Posterior cingulate gyrus (tissue), 11 donors: ENCODE results near the gene AMPH.
"Not testable (repeated sequence)": the region's sequence is repeated elsewhere in the genome, so short reads cannot be mapped to it uniquely, and the experiment has no call there.

ENCODE experiments used
- DNase-seq, 10 donors: peaks; one replicate each; pipeline versions ENCODE4 v3.0.0 to v3.0.0-alpha.2; 2020 to 2021; ENCODE audit warnings: mixed read lengths in 3 of 10
- intact Hi-C: fragments of 100-400 bp; cut with DNase I; formaldehyde crosslinking; loops from one replicate; pipeline ENCODE4 v1.15.1; 2023

The AMPH gene

DNA sequence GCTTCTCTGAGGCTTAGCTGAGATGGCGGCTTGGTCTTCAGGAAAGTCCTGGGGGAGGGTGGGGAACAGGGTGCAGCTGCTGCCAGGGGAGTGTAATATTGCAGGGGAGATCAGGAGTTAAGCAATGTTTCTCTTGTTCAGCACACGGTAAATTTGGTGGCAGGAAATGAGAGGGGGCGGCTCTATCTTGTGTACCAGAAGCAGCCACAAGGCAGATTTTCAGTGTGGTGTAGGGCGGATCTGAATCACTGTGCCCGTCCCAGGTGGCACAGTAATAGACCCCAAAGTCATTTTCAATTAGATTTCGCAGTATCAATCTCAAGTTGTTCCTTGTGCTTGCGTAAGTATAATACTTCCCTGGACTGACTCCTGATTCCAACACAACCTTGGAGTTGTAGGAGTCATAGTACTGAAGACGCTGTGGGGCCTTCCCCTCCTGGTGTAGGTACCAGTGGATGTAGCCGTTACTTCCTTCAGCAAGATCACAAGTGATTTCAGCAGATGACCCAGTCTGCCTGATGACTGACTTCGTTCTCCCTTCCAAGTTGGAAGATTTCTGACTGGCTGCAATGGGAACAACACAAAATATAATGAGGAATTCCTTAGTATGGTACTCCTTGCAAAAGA, 268.4 kb downstream of the AMPH start:
- intact Hi-C loops, DNase-seq: not testable (repeated sequence)

DNA sequence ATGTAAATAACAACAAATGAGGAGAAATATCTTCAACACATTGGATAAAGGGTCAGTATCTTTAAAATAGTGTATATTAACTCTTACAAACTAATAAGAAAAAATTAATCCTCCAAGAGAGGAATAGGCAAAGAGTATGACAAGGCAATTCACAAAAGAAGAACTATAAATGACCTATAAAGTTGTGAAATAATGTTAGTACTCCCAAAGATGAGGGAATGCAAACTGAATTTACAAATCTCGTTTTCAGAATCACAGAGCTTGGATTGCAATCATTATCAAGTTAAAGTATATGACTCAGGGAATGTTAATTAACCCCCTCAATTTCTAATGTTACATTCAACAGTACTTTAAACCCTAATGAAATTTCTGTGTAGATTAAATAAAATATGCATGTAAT, 270.4 kb downstream of the AMPH start:
- intact Hi-C loops: no loop called here
- no peak for DNase-seq

DNA sequence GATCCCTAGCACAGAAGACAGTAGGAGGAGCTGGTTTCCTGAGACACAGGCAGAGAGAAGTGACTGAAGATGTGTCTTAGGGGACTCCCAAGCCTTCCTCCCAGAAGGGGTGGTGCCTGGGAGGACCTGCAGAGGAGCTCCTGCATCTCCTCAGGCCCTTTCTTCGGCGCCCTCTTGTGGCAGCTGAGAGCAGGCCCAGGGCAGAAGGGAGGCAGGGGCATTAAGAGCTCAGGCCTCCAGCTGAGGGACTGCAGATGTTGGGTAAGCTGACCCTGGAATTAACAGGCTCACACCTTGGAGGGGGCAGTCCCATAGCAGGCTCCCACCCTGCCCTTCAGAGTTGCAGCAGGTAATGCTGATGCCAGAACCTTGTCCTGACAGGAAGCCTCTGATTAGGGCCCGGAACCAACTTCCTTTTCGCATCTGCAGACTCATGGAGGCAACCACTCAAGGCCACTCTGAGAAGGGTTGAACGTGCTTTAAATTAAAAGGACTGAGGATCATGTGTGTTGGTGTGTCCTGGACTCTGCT, 272.0 kb downstream of the AMPH start:
- intact Hi-C loops: not testable (repeated sequence)
- DNase-seq: peak in 8 of 10 donors; percentile 25 to 93 (median 56)

DNA sequence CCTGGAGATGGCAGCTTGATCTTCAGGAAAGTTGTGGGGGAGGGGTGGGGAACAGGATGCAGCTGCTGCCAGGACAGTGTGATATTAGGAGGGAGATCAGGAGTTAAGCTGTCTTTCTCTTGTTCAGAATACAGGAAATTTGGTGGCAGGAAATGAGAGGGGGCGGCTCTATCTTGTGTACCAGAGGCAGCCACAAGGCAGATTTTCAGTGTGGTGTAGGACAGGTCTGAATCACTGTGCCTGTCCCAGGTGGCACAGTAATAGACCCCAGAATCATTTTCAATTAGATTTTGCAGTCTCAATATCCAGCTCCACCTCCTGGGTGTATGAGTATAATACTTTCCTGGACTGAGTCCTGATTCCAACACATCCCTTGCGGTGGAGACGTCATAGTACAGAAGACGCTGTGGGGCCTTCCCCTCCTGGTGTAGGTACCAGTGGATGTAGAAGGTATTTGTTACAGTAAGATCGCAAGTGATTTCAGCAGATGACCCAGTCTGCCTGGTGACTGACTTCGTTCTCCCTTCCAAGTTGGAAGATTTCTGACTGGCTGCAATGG, 272.8 kb downstream of the AMPH start:
- intact Hi-C loops, DNase-seq: not testable (repeated sequence)

DNA sequence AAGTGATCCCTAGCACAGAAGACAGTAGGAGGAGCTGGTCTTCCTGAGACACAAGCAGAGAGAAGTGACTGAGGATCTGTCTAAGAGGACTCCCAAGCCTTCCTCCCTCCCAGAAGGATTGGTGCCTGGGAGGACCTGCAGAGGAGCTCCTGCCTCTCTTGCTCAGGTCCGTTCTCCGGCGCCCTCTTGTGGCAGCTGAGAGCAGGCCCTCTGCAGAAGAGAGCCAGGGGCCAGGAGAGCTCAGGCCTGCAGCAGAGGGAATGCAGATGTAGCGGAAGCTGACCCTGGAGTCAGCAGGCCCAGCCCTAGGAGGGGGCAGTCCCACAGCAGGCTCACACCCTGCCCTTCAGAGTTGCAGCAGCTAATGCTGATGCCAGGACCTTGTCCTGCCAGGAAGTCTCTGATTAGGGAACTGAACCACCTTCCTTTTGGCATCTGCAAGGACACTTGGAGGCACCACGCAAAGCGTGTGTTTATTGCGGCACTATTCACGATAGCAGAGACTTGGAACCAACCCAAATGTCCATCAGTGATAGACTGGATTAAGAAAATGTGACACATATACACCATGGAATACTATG, 276.8 kb downstream of the AMPH start:
- intact Hi-C loops: not testable (repeated sequence)
- DNase-seq: peak in 3 of 10 donors; percentile 36 to 87 (median 75)

DNA sequence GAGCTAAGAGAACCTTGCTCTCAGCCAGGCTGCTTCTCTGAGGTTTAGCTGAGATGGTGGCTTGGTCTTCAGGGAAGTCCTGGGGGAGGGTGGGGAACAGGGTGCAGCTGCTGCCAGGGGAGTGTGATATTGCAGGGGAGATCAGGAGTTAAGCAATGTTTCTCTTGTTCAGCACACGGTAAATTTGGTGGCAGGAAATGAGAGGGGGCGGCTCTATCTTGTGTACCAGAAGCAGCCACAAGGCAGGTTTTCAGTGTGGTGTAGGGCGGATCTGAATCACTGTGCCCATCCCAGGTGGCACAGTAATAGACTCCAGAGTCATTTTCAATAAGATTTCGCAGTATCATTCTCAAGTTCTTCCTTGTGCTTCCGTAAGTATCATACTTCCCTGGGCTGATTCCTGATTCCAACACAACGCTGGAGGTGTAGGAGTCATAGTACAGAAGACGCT, 277.7 kb downstream of the AMPH start:
- intact Hi-C loops, DNase-seq: not testable (repeated sequence)

DNA sequence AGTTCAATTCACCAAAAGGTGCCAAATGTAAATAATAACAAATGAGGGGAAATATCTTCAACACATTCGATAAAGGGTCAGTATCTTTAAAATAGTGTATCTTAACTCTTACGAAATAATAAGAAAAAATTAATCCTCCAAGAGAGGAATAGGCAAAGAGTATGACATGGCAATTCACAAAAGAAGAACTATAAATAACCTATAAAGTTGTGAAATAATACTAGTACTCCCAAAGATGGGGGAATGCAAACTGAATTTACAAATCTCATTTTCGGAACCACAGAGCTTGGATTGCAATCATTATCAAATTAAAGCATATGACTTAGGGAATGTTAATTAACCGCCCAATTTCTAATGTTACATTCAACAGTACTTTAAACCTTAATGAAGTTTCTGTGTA, 279.6 kb downstream of the AMPH start:
- DNase-seq: no peak
- intact Hi-C loops: no loop called here

DNA sequence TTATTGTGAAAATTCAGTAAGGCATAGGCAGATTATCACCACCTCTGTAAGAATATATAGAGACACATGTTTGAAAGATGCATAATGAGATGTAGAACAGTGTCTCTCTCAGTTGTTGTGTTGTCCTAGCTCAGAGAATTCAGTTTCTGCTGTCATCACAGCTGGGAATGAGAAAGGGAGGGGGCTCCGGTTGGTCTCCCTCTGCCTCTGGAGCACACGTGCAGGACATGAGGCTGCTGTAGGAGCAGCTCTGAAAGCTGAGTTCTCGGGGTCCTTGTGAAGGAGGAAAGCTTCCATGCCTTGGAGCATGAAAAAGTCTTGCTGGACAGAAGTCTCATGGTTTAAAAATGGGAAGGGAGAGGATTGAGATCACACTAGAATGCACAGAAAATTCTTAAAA, 280.4 kb downstream of the AMPH start:
- DNase-seq, intact Hi-C loops: not testable (repeated sequence)

DNA sequence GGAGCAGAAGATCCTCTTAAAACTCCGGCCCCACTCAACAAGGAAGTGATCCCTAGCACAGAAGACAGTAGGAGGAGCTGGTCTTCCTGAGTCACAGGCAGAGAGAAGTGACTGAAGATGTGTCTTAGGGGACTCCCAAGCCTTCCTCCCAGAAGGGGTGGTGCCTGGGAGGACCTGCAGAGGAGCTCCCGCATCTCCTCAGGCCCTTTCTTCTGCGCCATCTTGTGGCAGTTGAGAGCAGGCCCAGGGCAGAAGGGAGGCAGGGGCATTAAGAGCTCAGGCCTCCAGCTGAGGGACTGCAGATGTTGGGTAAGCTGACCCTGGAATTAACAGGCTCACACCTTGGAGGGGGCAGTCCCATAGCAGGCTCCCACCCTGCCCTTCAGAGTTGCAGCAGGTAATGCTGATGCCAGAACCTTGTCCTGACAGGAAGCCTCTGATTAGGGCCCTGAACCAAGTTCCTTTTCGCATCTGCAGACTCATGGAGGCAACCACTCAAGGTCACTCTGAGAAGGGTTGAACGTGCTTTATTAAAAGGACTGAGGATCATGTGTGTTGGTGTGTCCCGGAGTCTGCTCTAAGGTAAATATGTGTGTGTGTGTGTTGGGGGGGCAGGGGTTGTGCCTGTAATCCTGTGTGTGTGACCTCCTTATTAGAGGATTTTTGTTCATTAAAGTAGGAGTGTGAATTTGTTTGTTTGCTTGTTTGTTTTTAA, 281.1 kb downstream of the AMPH start:
- intact Hi-C loops, DNase-seq: not testable (repeated sequence)

DNA sequence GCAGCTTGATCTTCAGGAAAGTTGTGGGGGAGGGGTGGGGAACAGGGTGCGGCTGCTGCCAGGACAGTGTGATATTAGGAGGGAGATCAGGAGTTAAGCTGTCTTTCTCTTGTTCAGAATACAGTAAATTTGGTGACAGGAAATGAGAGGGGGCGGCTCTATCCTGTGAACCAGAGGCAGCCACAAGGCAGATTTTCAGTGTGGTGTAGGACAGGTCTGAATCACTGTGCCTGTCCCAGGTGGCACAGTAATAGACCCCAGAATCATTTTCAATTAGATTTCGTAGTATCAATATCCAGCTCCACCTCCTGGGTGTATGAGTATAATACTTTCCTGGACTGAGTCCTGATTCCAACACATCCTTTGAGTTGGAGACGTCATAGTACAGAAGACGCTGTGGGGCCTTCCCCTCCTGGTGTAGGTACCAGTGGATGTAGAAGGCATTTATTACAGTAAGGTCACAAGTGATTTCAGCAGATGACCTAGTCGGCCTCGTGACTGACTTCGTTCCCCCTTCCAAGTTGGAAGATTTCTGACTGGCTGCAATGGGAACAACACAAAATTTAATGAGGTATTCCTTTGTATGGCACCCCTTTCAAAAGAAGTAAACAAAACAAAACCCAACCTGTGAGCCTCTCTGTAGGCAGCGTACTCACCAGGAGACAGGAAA, 281.9 kb downstream of the AMPH start:
- intact Hi-C loops, DNase-seq: not testable (repeated sequence)

DNA sequence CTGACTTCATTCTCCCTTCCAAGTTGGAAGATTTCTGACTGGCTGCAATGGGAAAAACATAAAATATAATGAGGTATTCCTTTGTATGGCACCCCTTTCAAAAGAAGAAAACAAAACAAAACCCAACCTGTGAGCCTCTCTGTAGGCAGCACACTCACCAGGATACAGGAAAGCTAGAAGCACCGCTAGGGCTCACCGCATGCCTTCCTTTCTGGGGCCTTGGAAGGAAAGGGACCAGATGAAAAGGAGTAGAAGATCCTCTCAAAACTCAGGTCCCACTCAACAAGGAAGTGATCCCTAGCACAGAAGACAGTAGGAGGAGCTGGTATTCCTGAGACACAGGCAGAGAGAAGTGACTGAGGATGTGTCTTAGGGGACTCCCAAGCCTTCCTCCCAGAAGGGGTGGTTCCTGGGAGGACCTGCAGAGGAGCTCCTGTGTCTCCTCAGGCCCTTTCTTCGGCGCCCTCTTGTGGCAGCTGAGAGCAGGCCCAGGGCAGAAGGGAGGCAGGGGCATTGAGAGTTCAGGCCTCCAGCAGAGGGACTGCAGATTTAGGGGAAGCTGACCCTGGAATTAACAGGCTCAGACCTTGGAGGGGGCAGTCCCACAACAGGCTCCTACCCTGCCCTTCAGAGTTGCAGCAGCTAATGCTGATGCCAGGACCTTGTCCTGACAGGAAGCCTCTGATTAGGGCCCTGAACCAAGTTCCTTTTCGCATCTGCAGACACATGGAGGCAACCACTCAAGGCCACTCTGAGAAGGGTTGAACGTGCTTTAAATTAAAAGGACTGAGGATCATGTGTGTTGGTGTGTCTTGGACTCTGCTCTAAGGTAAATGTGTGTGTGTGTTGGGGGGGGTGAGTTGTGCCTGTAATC, 285.6 kb downstream of the AMPH start:
- DNase-seq: peak in 4 of 10 donors; percentile 32 to 85 (median 48)
- intact Hi-C loops: not testable (repeated sequence)

DNA sequence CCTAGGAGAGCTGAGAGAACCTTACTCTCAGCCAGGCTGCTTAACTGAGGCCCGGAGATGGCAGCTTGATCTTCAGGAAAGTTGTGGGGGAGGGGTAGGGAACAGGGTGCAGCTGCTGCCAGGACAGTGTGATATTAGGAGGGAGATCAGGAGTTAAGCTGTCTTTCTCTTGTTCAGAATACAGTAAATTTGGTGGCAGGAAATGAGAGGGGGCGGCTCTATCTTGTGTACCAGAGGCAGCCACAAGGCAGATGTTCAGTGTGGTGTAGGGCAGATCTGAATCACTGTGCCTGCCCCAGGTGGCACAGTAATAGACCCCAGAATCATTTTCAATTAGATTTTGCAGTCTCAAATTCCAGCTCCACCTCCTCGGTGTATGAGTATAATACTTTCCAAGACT, 286.4 kb downstream of the AMPH start:
- DNase-seq, intact Hi-C loops: not testable (repeated sequence)

DNA sequence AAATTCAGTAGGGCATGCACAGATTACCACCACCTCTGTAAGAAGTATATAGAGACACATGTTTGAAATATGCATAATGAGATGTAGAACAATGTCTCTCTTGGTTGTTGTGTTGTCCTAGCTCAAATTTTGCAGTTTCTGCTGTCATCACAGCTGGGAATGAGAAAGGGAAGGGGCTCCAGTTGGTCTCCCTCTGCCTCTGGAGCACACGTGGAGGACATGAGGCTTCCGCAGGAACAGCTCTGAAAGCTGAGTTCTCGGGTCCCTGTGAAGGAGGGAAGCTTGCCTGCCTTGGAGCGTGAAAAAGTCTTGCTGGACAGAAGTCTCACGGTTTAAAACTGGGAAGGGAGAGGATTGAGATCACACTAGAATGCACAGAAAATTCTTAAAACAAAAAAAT, 289.0 kb downstream of the AMPH start:
- intact Hi-C loops: not testable (repeated sequence)

DNA sequence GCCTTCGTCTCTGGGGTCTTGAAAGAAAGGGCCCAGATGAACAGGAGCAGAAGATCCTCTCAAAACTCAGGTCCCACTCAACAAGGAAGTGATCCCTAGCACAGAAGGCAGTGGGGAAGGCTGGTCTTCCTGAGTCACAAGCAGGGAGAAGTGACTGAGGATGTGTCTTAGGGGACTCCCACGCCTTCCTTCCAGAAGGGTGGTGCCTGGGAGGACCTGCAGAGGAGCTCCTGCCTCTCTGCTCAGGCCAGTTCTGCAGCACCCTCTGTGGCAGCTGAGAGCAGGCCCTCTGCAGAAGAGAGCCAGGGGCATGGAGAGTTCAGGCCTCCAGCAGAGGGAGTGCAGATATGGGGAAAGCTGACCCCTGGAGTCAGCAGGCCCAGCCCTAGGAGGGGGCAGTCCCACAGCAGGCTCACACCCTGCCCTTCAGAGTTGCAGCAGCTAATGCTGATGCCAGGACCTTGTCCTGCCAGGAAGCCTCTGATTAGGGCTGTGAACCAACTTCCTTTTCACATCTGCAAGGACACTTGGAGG, 289.9 kb downstream of the AMPH start:
- intact Hi-C loops, DNase-seq: not testable (repeated sequence)

More for the DNA sequence above, 289.0 kb downstream of the AMPH start:
- not testable (repeated sequence) for DNase-seq

DNA sequence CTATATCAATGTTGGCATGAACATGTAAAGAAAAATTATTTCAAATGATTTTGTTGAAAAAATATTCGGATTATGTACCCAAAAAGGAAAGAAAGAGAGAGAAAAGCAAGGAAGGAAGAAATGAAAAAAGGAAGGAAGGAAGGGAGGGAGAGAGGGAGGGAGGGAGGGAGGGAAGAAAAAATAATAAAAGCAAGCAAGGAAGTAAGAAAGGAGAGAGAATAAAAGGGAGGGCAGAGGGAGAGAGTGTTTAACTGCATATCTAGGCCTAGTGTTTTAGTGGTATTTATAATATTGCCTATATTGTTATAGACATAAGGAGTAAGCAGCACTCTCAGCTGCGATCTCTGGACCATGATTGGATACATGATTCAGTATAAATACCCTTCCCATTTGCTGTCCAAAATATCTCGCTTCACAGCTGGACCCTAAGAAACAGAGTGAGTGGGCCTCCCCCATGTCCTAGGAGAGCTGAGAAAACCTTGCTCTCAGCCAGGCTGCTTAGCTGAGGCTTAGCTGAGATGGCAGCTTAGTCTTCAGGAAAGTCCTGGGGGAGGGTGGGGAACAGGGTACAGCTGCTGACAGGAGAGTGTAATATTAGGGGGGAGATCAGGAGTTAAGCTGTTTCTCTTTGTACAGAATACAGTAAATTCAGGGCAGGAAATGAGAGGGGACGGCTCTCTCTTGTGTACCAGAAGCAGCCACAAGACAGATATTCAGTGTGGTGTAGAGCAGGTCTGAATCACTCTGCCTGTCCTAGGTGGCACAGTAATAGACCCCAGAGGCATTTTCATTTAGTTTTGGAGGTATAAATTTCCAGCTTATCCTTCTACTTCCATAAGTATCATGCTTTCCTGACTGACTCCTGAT, 291.0 kb downstream of the AMPH start:
- DNase-seq: no peak
- intact Hi-C loops: no loop called here

DNA sequence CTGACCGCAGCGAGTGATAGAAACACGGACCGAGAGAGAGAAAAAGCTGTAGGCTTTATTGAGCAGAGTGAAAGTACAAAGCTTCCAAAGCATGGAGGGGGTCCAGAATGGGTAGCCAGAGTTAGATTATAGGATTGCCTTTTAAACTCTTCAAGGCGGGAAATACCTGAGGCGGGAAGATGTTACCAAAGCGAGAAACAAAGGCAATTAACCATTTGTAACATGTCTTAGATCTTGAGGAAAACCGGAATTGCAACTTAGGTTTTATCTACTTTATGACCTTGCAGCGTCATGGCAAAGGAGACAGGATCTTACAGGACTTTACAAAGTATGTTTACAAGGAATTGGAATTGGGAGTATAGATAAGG, 295.0 kb downstream of the AMPH start:
- DNase-seq, intact Hi-C loops: not testable (repeated sequence)

DNA sequence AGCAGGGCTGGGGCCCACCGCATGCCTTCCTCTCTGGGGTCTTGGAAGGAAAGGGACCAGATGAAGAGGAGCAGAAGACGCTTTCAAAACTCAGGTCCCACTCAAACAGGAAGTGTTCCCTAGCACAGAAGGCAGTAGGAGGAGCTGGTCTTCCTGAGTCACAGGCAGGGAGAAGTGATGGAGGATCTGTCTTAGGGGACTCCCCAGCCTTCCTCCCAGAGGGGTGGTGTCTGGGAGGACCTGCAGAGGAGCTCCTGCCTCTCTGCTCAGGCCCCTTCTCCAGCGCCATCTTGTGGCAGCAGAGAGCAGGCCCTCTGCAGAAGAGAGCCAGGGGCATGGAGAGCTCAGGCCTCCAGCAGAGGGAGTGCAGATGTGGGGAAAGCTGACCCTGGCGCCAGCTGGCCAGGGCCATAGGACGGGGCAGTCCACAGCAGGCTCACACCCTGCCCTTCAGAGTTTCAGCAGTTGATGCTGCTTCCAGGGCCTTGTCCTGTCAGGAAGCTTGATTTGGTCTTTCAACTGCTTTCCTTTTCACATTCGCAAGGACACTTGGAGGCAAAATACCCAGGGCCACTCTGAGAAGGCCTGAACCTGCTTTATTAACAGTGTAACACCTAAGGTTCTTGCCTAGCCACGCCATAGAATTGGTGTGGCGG, 295.6 kb downstream of the AMPH start:
- DNase-seq: peak; percentile 57 to 97 (median 82)
- intact Hi-C loops: loop anchor here (1.0 kb wide), 1 partner anchor 120 kb away; no protein-coding TSS in a partner anchor

DNA sequence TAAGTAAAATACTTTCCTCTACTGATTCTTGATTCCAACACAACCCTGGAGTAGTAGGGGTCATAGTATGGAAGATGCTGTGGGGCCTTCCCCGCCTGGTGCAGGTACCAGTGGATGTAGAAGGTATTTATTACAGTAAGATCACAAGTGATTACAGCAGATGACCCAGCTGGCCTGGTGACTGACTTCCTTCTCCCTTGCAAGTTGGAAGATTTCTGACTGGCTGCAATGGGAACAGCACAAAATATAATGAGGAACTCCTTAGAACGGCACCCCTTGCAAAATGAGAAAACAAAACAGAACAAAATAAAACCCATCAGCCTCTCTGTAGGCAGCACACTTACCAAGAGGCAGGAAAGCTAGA, 296.1 kb downstream of the AMPH start:
- intact Hi-C loops: loop anchor here (1.0 kb wide), 1 partner anchor 120 kb away; no protein-coding TSS in a partner anchor

More for the DNA sequence above, 296.1 kb downstream of the AMPH start:
- DNase-seq: no peak
